OCI-M2 (cell line): Measurements from ENCODE around the gene CRADD.
"Not testable (repeated sequence)": the region's sequence is repeated elsewhere in the genome, so short reads cannot be mapped to it uniquely, and the experiment has no call there.

Source experiments
- DNase-seq: peaks from one replicate; lab custom pipeline; 2025; ENCODE audit not compliant: unreplicated experiment; lab: John Stamatoyannopoulos, UW

CRADD gene

DNA sequence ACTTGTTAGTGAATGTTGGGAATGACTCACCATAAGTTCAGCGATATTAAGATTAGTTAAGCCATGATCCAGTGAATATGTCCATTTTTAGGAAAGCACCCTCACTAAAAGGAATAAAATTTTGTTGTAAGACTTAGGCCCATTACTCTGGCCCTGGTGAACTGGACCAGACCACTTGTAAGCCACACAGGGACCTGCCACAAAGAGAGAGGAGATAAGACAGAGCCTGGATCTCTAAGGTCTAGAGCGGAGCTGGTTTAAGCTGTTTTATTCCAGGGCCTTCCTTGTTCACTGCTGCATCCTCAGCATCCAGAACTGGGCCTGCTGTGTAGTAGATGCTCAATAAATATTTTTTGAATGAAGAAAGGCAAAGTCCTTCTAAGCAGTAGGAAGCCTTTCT lies 79.1 kb downstream of the CRADD start:
- DNase-seq = no peak

DNA sequence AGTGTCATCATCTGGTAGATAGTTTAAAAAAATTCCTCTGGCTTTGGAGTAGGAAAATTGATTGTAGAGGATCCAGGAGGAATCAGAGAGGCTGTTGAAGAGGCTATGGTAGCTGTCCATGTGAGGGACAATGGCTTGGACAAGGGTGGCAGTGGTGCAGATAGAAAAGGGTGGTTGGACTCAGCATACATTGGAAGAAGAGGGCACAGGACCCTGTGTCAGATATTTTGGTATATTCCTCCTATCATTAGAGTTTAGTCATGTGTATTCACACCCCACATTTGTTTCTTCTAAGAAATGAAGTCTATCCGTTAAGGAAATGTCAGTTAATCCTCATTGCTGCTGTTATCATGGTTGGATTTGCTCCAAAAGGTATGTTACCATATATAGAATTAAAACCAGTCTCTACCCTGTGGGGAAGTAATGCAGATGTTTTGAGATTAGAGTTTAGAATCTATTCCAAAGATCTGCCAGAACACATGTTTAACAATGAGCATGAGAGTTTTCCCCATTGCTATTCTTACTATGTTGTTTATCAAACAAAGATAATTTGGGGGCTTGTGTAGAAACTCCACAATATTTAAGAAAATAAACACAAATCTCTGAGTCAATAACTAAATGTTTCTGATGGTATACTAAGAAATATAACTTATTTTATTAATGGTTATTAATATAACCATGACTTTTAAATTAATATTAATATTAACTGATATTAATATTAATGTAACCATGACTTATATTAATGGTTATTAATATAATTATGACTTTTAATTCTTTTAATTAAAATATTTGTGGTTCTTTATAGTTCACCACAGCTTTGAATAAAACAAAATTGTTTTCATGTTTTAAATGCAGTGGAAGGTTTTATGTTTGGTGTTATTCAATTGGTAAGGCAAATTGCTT lies 80.9 kb downstream of the CRADD start:
- DNase-seq = no peak

DNA sequence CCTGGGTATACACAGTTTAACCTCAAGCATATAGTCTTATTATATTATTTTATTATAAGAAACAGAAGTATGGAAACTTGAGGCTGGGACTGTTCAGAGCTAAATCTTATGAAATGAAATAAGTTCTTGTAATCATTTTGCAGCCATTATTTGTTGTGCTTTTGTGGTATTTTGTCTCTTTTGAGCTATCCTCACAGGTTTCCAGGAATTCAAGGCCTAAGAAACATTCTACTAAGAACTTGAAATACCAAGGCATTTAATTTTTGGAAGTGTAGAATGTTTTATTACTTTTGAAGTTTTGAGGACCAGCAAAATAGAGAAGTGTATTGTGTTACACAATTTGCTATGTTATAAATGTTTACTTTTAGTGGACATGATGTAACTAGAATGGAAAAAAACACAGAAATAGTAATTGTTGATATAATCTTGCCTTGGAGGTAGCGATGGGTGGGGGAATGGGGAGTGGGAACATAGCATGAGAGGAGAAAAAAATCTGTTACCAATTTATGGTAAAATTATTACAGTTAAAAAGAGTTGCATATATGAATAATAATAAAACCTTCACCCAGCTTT lies 81.7 kb downstream of the CRADD start:
- DNase-seq = no peak

GRCh38 chr12:93759512-93760081 lies 82.4 kb downstream of the CRADD start:
- no peak for DNase-seq

- no peak for DNase-seq
Observed at GRCh38 chr12:93760275-93760875, 83.2 kb downstream of the CRADD start.

DNA sequence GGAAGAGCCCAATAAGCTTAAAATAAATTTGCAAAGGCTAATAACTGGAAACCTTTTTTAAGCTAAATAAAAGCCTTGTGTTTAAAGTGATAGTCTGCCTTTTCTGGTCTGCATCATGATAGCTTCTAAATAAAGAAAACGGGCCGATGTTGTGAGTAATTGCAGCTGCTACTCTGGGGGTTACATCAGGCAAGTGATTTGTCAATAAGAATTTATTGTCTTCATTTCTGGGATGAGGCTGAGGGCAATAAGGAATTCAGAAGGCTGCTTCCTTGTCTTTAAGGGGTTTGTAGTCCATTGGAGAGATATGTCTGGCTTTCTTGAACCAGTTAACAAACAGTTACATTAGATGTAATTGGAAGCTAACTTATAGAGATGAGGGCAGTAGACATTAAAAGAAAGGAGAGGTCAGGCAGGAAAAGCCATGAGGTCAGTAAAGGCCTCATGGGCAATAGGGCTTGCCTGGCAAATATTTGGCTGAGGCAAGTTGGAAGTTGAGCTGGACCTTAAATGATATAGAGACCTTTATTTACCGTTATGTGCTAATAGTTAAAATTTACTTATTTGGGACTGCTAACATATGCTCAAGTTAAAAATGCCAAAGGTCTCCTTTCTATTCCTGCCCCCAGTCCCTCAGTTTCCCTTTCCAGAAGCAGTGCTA lies 85.0 kb downstream of the CRADD start:
- no peak for DNase-seq

DNA sequence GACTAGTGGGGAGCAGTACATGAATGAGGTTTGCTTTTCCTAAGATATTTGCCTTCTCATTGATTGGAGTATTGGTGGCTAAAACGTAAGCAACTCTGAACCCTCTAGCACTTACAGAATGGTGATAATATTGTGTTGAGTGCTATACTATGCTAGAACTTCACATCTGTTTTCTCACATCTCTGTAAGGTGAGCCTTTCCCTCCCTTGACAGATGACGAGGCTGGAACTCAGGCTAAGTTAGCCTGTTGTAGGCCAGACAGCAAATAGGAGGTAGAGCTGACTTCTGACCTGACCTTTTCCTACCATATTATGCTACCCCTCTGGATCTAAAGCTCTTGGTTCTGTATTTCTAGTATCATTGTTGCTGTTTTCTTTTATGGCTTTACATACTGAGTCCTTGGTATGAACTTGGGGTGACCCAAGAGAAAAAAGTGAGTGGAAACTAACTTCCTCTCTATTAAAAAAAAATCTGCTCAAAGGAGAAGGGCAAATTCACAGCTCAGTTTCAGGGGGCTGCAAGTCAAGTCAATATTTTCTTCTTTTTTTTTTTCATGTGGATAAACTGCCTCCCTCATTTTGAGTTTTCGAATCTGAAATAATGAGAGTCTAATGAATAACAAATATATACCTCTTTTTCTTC lies 85.9 kb downstream of the CRADD start:
- DNase-seq = no peak

DNA sequence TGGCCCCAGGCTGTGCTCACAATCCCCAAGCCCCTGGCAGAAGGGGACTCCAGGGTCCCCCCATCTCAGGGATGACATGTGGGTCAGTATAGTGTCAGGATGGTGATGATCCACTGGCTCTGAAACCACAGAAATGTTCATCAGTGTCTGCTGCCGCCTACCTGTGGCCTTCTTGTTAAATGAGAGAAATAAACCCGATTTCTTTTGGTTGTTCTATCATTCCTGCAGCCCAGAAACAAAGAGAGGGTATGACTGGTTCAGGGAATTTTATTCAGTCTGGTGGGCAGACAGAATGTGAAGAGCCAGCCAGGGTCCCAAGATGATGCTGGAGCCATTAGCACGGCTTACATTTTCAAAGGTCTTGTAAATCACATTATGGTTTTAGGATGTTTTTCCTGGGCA lies 86.6 kb downstream of the CRADD start:
- DNase-seq = no peak

GRCh38 chr12:93766371-93766770 lies 89.2 kb downstream of the CRADD start:
- no peak for DNase-seq

GRCh38 chr12:93766796-93767523 lies 89.8 kb downstream of the CRADD start:
- DNase-seq = no peak

DNA sequence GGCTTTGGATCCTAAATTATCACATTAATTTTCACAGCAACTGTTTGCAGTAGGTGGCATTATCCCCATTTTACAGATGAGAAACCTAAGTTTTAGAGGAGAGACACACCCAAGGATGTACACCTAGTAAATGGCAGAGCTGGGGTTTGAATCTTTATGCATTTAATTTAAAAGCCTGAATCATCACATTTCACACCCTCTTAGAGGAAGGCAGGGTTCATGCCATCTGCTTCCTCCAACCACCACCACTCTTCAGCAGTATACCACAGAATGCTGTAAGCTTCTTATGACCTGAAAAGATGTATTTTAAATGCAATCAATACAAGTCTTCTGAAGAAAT lies 90.3 kb downstream of the CRADD start:
- DNase-seq = no peak

DNA sequence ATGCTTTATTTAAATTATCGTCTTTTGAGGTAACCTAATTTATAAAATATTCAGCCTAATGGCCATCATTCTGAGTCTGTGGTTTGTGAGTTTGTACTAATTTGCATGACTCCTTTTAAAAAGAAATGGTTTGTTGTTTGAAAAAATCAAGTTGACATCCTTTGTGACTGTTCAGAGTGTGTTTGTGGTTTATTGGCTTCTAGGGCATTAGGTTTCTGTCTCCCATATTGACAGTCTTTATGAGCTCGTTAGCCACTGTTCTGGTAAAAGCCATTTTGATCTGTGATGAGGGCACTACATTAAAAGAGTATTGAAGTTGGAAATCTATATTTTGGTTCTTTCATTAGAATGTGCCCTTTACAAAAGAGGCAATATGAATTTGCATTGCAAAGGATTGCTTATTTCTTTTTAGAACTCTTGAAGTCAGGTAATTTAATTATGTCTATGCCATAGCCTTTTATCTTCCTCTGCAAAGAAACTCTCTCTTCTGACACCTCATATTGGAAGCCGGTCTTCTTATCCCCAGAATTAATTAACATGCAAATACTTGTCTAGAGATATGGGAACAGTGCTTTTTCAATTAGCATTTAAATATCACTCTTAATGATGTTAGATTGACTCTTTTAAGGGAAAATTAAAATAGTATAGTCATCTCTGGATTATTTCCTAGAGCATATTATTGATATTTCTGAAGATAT lies 95.0 kb downstream of the CRADD start:
- no peak for DNase-seq

GRCh38 chr12:93773122-93773871 lies 96.1 kb downstream of the CRADD start:
- no peak for DNase-seq

DNA sequence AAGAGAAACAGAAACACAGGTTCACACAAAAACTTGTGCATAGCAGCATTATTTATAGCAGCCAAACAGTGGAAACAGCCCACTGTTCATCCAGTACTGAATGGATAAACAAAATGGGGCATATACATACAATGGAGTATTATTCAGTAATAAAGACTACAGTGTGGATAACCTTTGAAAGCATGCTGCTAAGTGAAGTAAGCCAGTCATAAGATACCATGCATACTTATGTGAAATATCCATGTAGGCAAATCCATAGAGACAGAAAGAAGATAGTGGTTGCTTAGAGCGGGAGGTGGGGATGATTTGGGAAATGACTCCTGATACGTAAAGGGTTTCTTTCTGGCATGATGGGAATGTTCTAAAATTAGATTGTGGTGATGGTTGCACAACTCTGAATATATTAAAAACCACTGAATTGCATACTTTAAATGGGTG lies 99.4 kb downstream of the CRADD start:
- no peak for DNase-seq

- no peak for DNase-seq
Observed at GRCh38 chr12:93777254-93777653, 100.1 kb downstream of the CRADD start.

GRCh38 chr12:93778306-93778705 lies 101.1 kb downstream of the CRADD start:
- no peak for DNase-seq

DNA sequence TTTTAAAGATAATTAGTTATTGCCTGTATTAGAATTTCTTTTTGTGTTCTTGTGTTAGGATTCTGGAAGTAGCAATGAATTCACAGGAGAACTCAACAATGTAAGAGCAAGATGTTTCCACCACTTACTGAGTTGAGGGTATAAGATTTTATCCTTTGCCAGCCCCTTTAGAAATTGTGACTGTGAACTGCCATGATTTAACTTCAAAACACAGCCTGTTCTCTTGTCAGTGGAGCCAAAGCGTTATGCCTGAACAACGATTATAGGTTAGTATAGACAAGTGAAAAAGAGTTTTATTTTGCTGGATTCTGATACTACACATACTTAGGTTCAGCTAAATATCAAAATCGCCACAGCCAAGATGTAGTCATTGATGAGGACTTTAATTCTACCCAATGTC lies 101.6 kb downstream of the CRADD start:
- DNase-seq = no peak

DNA sequence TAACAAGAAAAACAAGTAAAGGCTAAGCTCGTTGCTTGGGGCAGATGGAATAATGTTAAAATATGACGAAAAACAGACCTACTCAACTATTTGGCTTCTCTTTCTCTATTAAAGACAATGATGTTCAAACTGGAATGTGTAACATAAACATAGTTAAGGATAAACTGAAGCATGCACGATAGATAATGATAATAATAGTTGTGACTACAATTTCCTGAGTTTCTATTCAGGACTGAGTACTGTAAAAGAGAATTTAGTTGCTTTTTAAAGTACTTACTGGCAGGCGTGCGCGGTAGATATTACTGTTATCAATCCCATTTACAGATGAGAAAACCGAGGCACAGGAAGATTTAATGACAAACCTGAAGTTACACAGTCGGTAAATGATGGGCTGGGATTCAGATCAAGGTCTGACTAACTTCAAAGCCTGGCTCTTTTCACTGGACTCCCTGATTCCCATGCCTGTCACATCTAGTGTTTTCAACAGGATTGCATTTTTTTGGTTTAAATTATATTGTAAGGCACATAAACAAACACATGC lies 103.0 kb downstream of the CRADD start:
- no peak for DNase-seq

- not testable (repeated sequence) for DNase-seq
Observed at GRCh38 chr12:93780886-93781285, 103.7 kb downstream of the CRADD start.
